Naive thymus-derived CD4-positive, alpha-beta T cell (primary cell): Measurements from ENCODE around the gene METTL8. TPM values are rescaled to one million over a fixed set of nuclear protein-coding genes. Genes with fewer than 3 reads are reported as not detected.

Experiments
- ATAC-seq: fragments of 150-1000 bp; cut with Tn5 transposase; 2 replicates; pipeline ENCODE4 v1.10.0; 2021; ENCODE audit warnings: mild to moderate bottlenecking, moderate library complexity
- CTCF ChIA-PET: fragments of 350-600 bp; sonication (Branson Sonifier 250); formaldehyde crosslinking; loops from one replicate; lab custom pipeline; 2021; ENCODE audit warnings: antibody characterized with exemption; lab: Charles Lee
- POLR2A ChIA-PET: fragments of 350-600 bp; sonication (Branson Sonifier 250); formaldehyde crosslinking; loops from one replicate; lab custom pipeline; 2021; ENCODE audit warnings: antibody characterized with exemption, inconsistent platforms; lab: Charles Lee
- DNase-seq, 9 donors: peaks; one replicate each; pipeline versions ENCODE4 v3.0.0 to v3.0.0-alpha.2; 2020 to 2022; ENCODE audit warnings: mixed read lengths in 1 of 9
- H3K27ac ChIP-seq: one replicate; pipeline ENCODE4 v1.7.0; 2013; ENCODE audit warnings: mild to moderate bottlenecking, low read depth, low read length, moderate library complexity
- H3K27me3 ChIP-seq, 2 donors: one replicate each; pipeline ENCODE4 v1.7.0; 2013; ENCODE audit warnings: low read length in 2 of 2, mild to moderate bottlenecking in 2 of 2, moderate library complexity in 2 of 2; ENCODE audit not compliant: control insufficient read depth in 2 of 2, insufficient read depth in 2 of 2
- H3K36me3 ChIP-seq, 3 experiments: 1 replicate in 2 of 3; 2 replicates in 1 of 3; pipeline ENCODE4 v1.7.0; 2013; ENCODE audit warnings: low read length in 3 of 3, mild to moderate bottlenecking in 3 of 3, moderate library complexity in 1 of 3; ENCODE audit not compliant: insufficient read depth in 3 of 3, control insufficient read depth in 2 of 3
- H3K4me1 ChIP-seq, 2 donors: one replicate each; pipeline ENCODE4 v1.7.0; 2013; ENCODE audit warnings: low read length in 2 of 2, mild to moderate bottlenecking in 2 of 2, moderate library complexity in 1 of 2; ENCODE audit not compliant: control insufficient read depth in 2 of 2, insufficient read depth in 2 of 2
- H3K4me3 ChIP-seq: 2 replicates; pipeline ENCODE4 v1.7.0; 2013; ENCODE audit warnings: mild to moderate bottlenecking, low read length
- H3K9me3 ChIP-seq, 3 experiments: 1 replicate in 2 of 3; 2 replicates in 1 of 3; pipeline ENCODE4 v1.7.0; 2013; ENCODE audit warnings: low read length in 3 of 3; ENCODE audit not compliant: control insufficient read depth in 2 of 3
- H3K27ac Mint-ChIP-seq, 9 donors: one replicate each; pipeline ENCODE4 v1.8.0; 2020 to 2022; ENCODE audit warnings: mixed read lengths in 9 of 9, mild to moderate bottlenecking in 8 of 9, moderate library complexity in 5 of 9, inconsistent platforms in 2 of 9
- H3K27me3 Mint-ChIP-seq, 5 donors: one replicate each; pipeline ENCODE4 v1.8.0; 2021 to 2022; ENCODE audit warnings: mixed read lengths in 5 of 5, mild to moderate bottlenecking in 1 of 5
- H3K36me3 Mint-ChIP-seq, 5 donors: one replicate each; pipeline ENCODE4 v1.8.0; 2020 to 2022; ENCODE audit warnings: mixed read lengths in 5 of 5, mild to moderate bottlenecking in 3 of 5, inconsistent platforms in 1 of 5
- H3K4me1 Mint-ChIP-seq, 7 donors: one replicate each; pipeline ENCODE4 v1.8.0; 2020 to 2022; ENCODE audit warnings: mixed read lengths in 7 of 7, mild to moderate bottlenecking in 3 of 7, inconsistent platforms in 1 of 7
- H3K4me3 Mint-ChIP-seq, 10 donors: one replicate each; pipeline ENCODE4 v1.8.0; 2020 to 2022; ENCODE audit warnings: mild to moderate bottlenecking in 10 of 10, mixed read lengths in 10 of 10, moderate library complexity in 6 of 10, inconsistent platforms in 2 of 10
- H3K9me3 Mint-ChIP-seq, 11 donors: one replicate each; pipeline ENCODE4 v1.8.0; 2020 to 2022; ENCODE audit warnings: mixed read lengths in 11 of 11, mild to moderate bottlenecking in 4 of 11, inconsistent platforms in 1 of 11, moderate library complexity in 1 of 11
- intact Hi-C, 2 donors: fragments of 100-400 bp; cut with micrococcal nuclease; formaldehyde crosslinking; loops; one replicate each; pipeline ENCODE4 v1.15.1; 2023
- polyA plus RNA-seq, 2 donors: library from polyadenylated mRNA; unstranded; fragments of 300-500 nt; fragmentation: Illumina TruSeq; gene quantifications; one replicate each; pipeline ENCODE4 v1.2.3, GENCODE V29; 2021
- total RNA-seq, 6 experiments: library from RNA in 5 of 6; stranded (reverse) in 5 of 6; gene quantifications; 1 replicate in 5 of 6; 2 replicates in 1 of 6; pipeline ENCODE4 v1.2.3 and lab custom pipeline; 2021 to 2026

Gene METTL8
- total and polyA plus RNA-seq, 7 experiments from 2014 or later = 11.8 to 21.6 (median 15.7) TPM

DNA sequence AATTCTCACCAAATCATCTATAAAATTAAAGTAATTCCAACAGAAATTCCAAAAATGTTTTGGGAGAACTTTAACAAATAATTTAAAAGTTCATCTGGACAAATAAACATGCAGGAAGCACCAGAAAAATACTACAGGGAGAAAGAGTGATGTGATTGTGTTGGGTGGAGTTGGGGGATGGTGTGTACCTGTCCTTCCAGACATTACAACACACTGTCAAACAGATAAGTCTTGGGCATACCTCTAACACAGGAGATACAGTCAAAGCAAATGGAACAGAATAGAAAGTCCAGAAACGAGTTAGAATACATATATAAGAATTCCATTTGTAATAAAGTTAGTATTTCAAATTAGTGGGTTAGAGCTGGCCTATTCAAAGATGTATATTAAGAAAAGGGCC lies 22.6 kb downstream of the METTL8 start:
- no peaks in the 10 kb centered on the region for H3K9me3 ChIP-seq
- H3K4me3 ChIP-seq = no peak overlapping the region
- no peak overlapping the region for H3K4me3 Mint-ChIP-seq
- ATAC-seq (no peak), DNase-seq (no peak)
- ChIA-PET POLR2A (no interaction called here), CTCF (interaction anchor here (0.9 kb wide), 1 partner anchor 9 kb away, joined by 3 read pairs; no protein-coding TSS in a partner anchor)
- no peak overlapping the region for H3K27ac Mint-ChIP-seq
- peaks cover 0 to 12% (median 0%) of the 10 kb centered on the region in 5 donors for H3K36me3 Mint-ChIP-seq
- no peaks in the 10 kb centered on the region for H3K36me3 ChIP-seq
- no peaks in the 10 kb centered on the region for H3K27me3 ChIP-seq
- H3K27me3 Mint-ChIP-seq = no peaks in the 10 kb centered on the region
- intact Hi-C loops = loop anchor here in 1 of 2 donors (5.0 kb wide), 1 partner anchor 164 kb away; no protein-coding TSS in a partner anchor
- no peak overlapping the region for H3K27ac ChIP-seq
- peaks cover 0 to 4% (median 0%) of the 10 kb centered on the region in 11 donors for H3K9me3 Mint-ChIP-seq
- H3K4me1 ChIP-seq = no peaks in the 10 kb centered on the region
- peaks cover 6 to 24% (median 10%) of the 10 kb centered on the region in 7 donors for H3K4me1 Mint-ChIP-seq

DNA sequence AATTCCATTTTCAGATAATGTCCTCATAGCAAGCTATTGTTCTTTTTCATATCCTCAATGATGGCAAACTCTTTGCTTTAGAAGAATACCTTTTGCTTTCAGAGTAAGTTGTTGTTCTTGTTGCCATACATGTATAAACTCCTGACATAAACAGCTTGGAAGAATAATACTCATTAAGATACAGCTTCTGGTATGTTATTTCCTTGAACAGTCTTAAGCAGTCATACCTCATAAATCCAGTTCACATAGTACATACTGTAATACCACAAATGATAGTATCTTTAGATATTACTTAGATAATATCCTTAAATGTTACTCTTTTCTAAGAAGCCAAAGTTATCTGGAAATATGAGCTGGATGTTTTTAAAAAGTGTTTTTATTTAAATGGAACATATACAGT lies 23.2 kb downstream of the METTL8 start:
- ATAC-seq (no peak), DNase-seq (no peak)
- Histone ChIP-seq H3K27me3 (no peaks in the 10 kb centered on the region), H3K27ac (no peak overlapping the region), H3K4me1 (no peaks in the 10 kb centered on the region), H3K9me3 (no peaks in the 10 kb centered on the region), H3K4me3 (no peak overlapping the region), H3K36me3 (no peaks in the 10 kb centered on the region)
- Mint-ChIP-seq H3K4me3 (no peak overlapping the region), H3K27me3 (no peaks in the 10 kb centered on the region), H3K4me1 (peaks cover under 1 to 19% (median 8%) of the 10 kb centered on the region in 7 donors), H3K36me3 (peaks cover 0 to 16% (median 0%) of the 10 kb centered on the region in 5 donors), H3K9me3 (peaks cover 0 to 5% (median 0%) of the 10 kb centered on the region in 11 donors), H3K27ac (no peak overlapping the region)
- intact Hi-C loops = loop anchor here in 1 of 2 donors (5.0 kb wide), 1 partner anchor 163 kb away; no protein-coding TSS in a partner anchor
- ChIA-PET POLR2A (interaction anchor here (0.7 kb wide), 1 partner anchor 482 kb away, joined by 4 read pairs; no protein-coding TSS in a partner anchor), CTCF (interaction anchor here (0.8 to 0.9 kb wide), 2 partner anchors 10 to 442 kb away, joined by 3 read pairs; no protein-coding TSS in a partner anchor)

DNA sequence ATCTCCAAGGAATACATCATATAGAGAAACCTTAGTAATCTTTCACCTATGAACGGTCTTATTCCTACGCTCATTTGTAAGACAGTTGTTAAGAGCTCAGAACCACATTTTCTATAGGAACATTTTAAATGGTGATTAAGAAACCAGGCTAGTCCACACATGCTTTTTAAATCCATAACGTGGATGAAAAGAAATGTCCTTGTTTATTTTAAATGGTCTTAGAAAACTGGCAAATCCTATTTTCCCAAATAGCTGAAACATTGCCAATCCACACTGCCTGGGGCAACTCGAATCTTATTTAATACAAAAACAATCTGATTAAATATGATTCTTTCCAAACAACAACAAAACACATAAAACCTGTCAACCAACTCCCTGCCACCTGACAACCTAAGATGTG lies 23.7 kb downstream of the METTL8 start:
- ChIA-PET POLR2A (interaction anchor here (0.6 to 0.7 kb wide), 2 partner anchors 87 to 482 kb away, joined by 4 to 5 read pairs; no protein-coding TSS in a partner anchor), CTCF (interaction anchor here (0.8 kb wide), 1 partner anchor 442 kb away, joined by 3 read pairs; no protein-coding TSS in a partner anchor)
- H3K4me3 ChIP-seq = no peak overlapping the region
- H3K36me3 ChIP-seq = no peaks in the 10 kb centered on the region
- no peaks in the 10 kb centered on the region for H3K27me3 Mint-ChIP-seq
- H3K36me3 Mint-ChIP-seq = peaks cover 0 to 20% (median 5%) of the 10 kb centered on the region in 5 donors
- no peak overlapping the region for H3K27ac ChIP-seq
- no peaks in the 10 kb centered on the region for H3K4me1 ChIP-seq
- H3K9me3 Mint-ChIP-seq = peaks cover 0 to 7% (median 0%) of the 10 kb centered on the region in 11 donors
- H3K27me3 ChIP-seq = no peaks in the 10 kb centered on the region
- H3K4me3 Mint-ChIP-seq = no peak overlapping the region
- H3K4me1 Mint-ChIP-seq = peaks cover 0 to 22% (median 9%) of the 10 kb centered on the region in 7 donors
- intact Hi-C loops = loop anchor here in 1 of 2 donors (5.0 kb wide), 1 partner anchor 163 kb away; no protein-coding TSS in a partner anchor
- DNase-seq (no peak), ATAC-seq (no peak)
- H3K9me3 ChIP-seq = no peaks in the 10 kb centered on the region
- H3K27ac Mint-ChIP-seq = no peak overlapping the region

GRCh38 chr2:171409436-171409971 lies 24.3 kb downstream of the METTL8 start:
- Histone ChIP-seq H3K27ac (no peak overlapping the region), H3K4me3 (no peak overlapping the region), H3K4me1 (no peaks in the 10 kb centered on the region), H3K9me3 (no peaks in the 10 kb centered on the region), H3K36me3 (no peaks in the 10 kb centered on the region), H3K27me3 (no peaks in the 10 kb centered on the region)
- Mint-ChIP-seq H3K9me3 (peaks cover 0 to 12% (median 0%) of the 10 kb centered on the region in 11 donors), H3K4me3 (peak overlapping the region; percentile 50 to 80 (median 68)), H3K27me3 (no peaks in the 10 kb centered on the region), H3K4me1 (peaks cover 0 to 23% (median 9%) of the 10 kb centered on the region in 7 donors), H3K36me3 (peaks cover 0 to 23% (median 4%) of the 10 kb centered on the region in 5 donors), H3K27ac (peak overlapping the region in 2 of 9 donors; percentile 47 to 78)
- ChIA-PET POLR2A (interaction anchor here (0.6 kb wide), 1 partner anchor 87 kb away, joined by 5 read pairs; no protein-coding TSS in a partner anchor), CTCF (no interaction called here)
- no peak for DNase-seq
- intact Hi-C loops = no loop called here
- no peak for ATAC-seq

- H3K27ac ChIP-seq = no peak overlapping the region
- DNase-seq (no peak), ATAC-seq (no peak)
- ChIA-PET POLR2A (no interaction called here), CTCF (interaction anchor here (1.2 kb wide), 1 partner anchor 9 kb away, joined by 5 read pairs; no protein-coding TSS in a partner anchor)
- peaks cover 0 to 24% (median 7%) of the 10 kb centered on the region in 5 donors for H3K36me3 Mint-ChIP-seq
- H3K4me1 ChIP-seq = no peaks in the 10 kb centered on the region
- intact Hi-C loops = no loop called here
- no peak overlapping the region for H3K4me3 Mint-ChIP-seq
- no peaks in the 10 kb centered on the region for H3K27me3 ChIP-seq
- no peaks in the 10 kb centered on the region for H3K36me3 ChIP-seq
- H3K4me3 ChIP-seq = no peak overlapping the region
- peaks cover 0 to 17% (median 0%) of the 10 kb centered on the region in 11 donors for H3K9me3 Mint-ChIP-seq
- H3K4me1 Mint-ChIP-seq = peaks cover 0 to 23% (median 9%) of the 10 kb centered on the region in 7 donors
- H3K9me3 ChIP-seq = no peaks in the 10 kb centered on the region
- H3K27me3 Mint-ChIP-seq = no peaks in the 10 kb centered on the region
- no peak overlapping the region for H3K27ac Mint-ChIP-seq
Observed at GRCh38 chr2:171407676-171408044, 26.1 kb downstream of the METTL8 start.

DNA sequence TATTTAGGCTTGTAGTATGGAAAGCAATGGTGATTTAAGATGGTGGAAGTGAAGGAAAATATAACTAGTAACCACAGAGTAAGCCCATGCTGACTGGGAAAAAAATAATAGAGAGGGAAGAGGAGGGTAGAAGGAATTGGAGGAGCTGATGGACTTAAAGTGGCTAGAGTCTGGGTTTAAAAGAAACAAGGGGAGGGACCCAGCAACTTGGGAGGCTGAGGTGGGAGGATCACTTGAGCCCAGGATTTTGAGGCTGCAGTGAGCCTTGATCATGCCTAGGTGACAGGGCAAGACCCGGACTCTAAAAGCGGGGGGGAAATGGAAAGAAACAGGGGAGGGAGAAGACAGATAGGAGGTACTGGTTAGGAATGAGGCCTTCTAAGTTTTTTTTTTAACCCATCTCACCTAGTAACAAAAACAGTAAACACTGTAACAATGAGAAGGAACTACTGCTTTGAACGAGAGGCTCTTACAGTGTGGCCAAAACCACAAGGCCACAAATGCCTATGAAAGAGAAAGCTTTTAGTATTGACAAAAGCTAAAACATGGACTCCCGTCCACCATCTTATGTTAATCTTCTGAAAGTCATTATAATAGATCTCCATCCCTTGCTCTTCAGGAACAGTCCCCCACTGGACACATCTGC lies 26.6 kb downstream of the METTL8 start:
- H3K4me1 Mint-ChIP-seq = peaks cover 0 to 23% (median 9%) of the 10 kb centered on the region in 7 donors
- H3K36me3 Mint-ChIP-seq = peaks cover 1 to 25% (median 9%) of the 10 kb centered on the region in 5 donors
- DNase-seq (no peak), ATAC-seq (peak; percentile 22)
- no peak overlapping the region for H3K4me3 Mint-ChIP-seq
- POLR2A ChIA-PET = no interaction called here
- H3K27me3 Mint-ChIP-seq = no peaks in the 10 kb centered on the region
- intact Hi-C loops = no loop called here
- no peaks in the 10 kb centered on the region for H3K4me1 ChIP-seq
- H3K36me3 ChIP-seq = no peaks in the 10 kb centered on the region
- H3K27me3 ChIP-seq = no peaks in the 10 kb centered on the region
- no peak overlapping the region for H3K27ac ChIP-seq
- CTCF ChIA-PET = interaction anchor here (1.2 to 1.9 kb wide), 2 partner anchors 9 kb away, joined by 5 to 9 read pairs; no protein-coding TSS in a partner anchor
- no peaks in the 10 kb centered on the region for H3K9me3 ChIP-seq
- peaks cover 0 to 18% (median 2%) of the 10 kb centered on the region in 11 donors for H3K9me3 Mint-ChIP-seq
- H3K4me3 ChIP-seq = no peak overlapping the region
- peak overlapping the region in 1 of 9 donors; percentile 44 for H3K27ac Mint-ChIP-seq
